Measurements from ENCODE around the gene HRG.
"Not testable (repeated sequence)": the region's sequence is repeated elsewhere in the genome, so short reads cannot be mapped to it uniquely, and the experiment has no call there.

Gene HRG

GRCh38 chr3:186683979-186684378 is 18.2 kb downstream of the HRG start:
- DNase-seq, result no peak

- DNase-seq, result not testable (repeated sequence)
Measured at GRCh38 chr3:186686475-186686874, 20.7 kb downstream of the HRG start.

GRCh38 chr3:186687120-186687651 is 21.4 kb downstream of the HRG start:
- no peak for DNase-seq

GRCh38 chr3:186690304-186690703 is 24.5 kb downstream of the HRG start:
- DNase-seq, result not testable (repeated sequence)

- DNase-seq, result no peak
Measured at GRCh38 chr3:186691676-186692075, 25.9 kb downstream of the HRG start.

- no peak for DNase-seq
Measured at GRCh38 chr3:186693843-186694242, 28.0 kb downstream of the HRG start.

GRCh38 chr3:186694288-186695032 is 28.6 kb downstream of the HRG start:
- no peak for DNase-seq

- DNase-seq, result no peak
Measured at GRCh38 chr3:186696522-186696921, 30.7 kb downstream of the HRG start.

GRCh38 chr3:186697510-186697909 is 31.7 kb downstream of the HRG start:
- no peak for DNase-seq

GRCh38 chr3:186700267-186700666 is 34.5 kb downstream of the HRG start:
- DNase-seq, result no peak

GRCh38 chr3:186702451-186702850 is 36.6 kb downstream of the HRG start:
- DNase-seq, result not testable (repeated sequence)

GRCh38 chr3:186705882-186706780 is 40.3 kb downstream of the HRG start:
- DNase-seq, result no peak

- DNase-seq, result no peak
Measured at GRCh38 chr3:186708983-186709679, 43.3 kb downstream of the HRG start.

GRCh38 chr3:186710694-186711093 is 44.9 kb downstream of the HRG start:
- not testable (repeated sequence) for DNase-seq

- no peak for DNase-seq
Measured at GRCh38 chr3:186713499-186713898, 47.7 kb downstream of the HRG start.

- DNase-seq, result no peak
Measured at GRCh38 chr3:186717039-186717457, 51.2 kb downstream of the HRG start, which contains the start of gene KNG1. TSS of gene KNG1 (plus strand) at chr3:186717359. CDS start at chr3:186717543, 184 bp downstream.

- no peak for DNase-seq
Measured at GRCh38 chr3:186719945-186720739, 54.3 kb downstream of the HRG start.

GRCh38 chr3:186722457-186722856 is 56.6 kb downstream of the HRG start:
- no peak for DNase-seq

- no peak for DNase-seq
Measured at GRCh38 chr3:186724911-186725310, 59.1 kb downstream of the HRG start.
